SK-N-SH (cell line): ENCODE measurements around the gene MAPKAP1. TPM values are rescaled to one million over a fixed set of nuclear protein-coding genes. Genes with fewer than 3 reads are reported as not detected.

Experiments
- CTCF ChIA-PET: fragments of 300-600, 350-600 bp; formaldehyde crosslinking; extraction: SDS; loops from one replicate; lab custom pipeline; 2021; lab: Yijun Ruan, JAX
- POLR2A ChIA-PET: fragments of 350-600 bp; sonication (Branson Sonifier 250); formaldehyde crosslinking; extraction: SDS; loops from one replicate; lab custom pipeline; 2020; ENCODE audit warnings: antibody characterized with exemption, inconsistent platforms; lab: Yijun Ruan, JAX
- DNase-seq: peaks from one replicate; pipeline ENCODE4 v3.0.0; 2012
- H2AFZ ChIP-seq: fragments of 200-600 bp; sonication (generic); 2 replicates; pipeline ENCODE4 v1.8.1; 2016; ENCODE audit warnings: antibody characterized with exemption, mild to moderate bottlenecking, low read depth
- H3F3A ChIP-seq: fragments of 200-600 bp; sonication (generic); replicated peaks from 2 replicates; pipeline ENCODE3; 2016; ENCODE audit warnings: antibody characterized with exemption, mild to moderate bottlenecking; ENCODE audit not compliant: insufficient read depth
- H3K27ac ChIP-seq, 2 experiments: fragments of 200-500 bp in 1 of 2; fragments of 200-600 bp in 1 of 2; sonication (Bioruptor generic) in 1 of 2; sonication (generic), shearing (Covaris generic) in 1 of 2; 2 replicates each; pipeline versions ENCODE4 v1.5.1 to v1.6.1; 2014 to 2016; ENCODE audit warnings: low read depth in 2 of 2, inconsistent platforms in 1 of 2, low read length in 1 of 2, mild to moderate bottlenecking in 1 of 2, mixed read lengths in 1 of 2
- H3K27me3 ChIP-seq: fragments of 200-600 bp; sonication (generic), shearing (Covaris generic); 2 replicates; pipeline ENCODE4 v1.6.1; 2016; ENCODE audit warnings: mixed run types; ENCODE audit not compliant: insufficient read depth
- H3K36me3 ChIP-seq, 2 experiments: fragments of 200-500 bp in 1 of 2; fragments of 200-600 bp in 1 of 2; sonication (Bioruptor generic) in 1 of 2; sonication (generic) in 1 of 2; replicated peaks in 1 of 2; 2 replicates each; pipeline versions ENCODE3 to v1.5.1; 2014 to 2016; ENCODE audit warnings: low read length in 1 of 2, mild to moderate bottlenecking in 1 of 2; ENCODE audit not compliant: insufficient read depth in 2 of 2, control insufficient read depth in 1 of 2
- H3K4me1 ChIP-seq, 2 experiments: fragments of 200-500 bp in 1 of 2; fragments of 200-600 bp in 1 of 2; sonication (Bioruptor generic) in 1 of 2; sonication (generic), shearing (Covaris generic) in 1 of 2; 2 replicates each; pipeline versions ENCODE4 v1.5.1 to v1.6.1; 2014 to 2016; ENCODE audit warnings: low read depth in 1 of 2, low read length in 1 of 2, mixed run types in 1 of 2; ENCODE audit not compliant: insufficient read depth in 2 of 2, control insufficient read depth in 1 of 2
- H3K4me2 ChIP-seq: fragments of 200-600 bp; sonication (generic), shearing (Covaris generic); 2 replicates; pipeline ENCODE4 v1.6.1; 2017; ENCODE audit warnings: mixed run types
- H3K4me3 ChIP-seq, 2 experiments: fragments of 200-500 bp in 1 of 2; fragments of 200-600 bp in 1 of 2; sonication (Bioruptor generic) in 1 of 2; sonication (generic), shearing (Covaris generic) in 1 of 2; 2 replicates each; pipeline versions ENCODE4 v1.5.1 to v1.8.1; 2014 to 2016; ENCODE audit warnings: low read depth in 2 of 2, inconsistent platforms in 1 of 2, low read length in 1 of 2, mild to moderate bottlenecking in 1 of 2, mixed read lengths in 1 of 2, moderate library complexity in 1 of 2
- H3K79me2 ChIP-seq: fragments of 200-600 bp; sonication (generic); 2 replicates; pipeline ENCODE4 v1.8.1; 2017; ENCODE audit warnings: mild to moderate bottlenecking; ENCODE audit not compliant: insufficient read depth
- H3K9ac ChIP-seq: fragments of 200-600 bp; sonication (generic); 2 replicates; pipeline ENCODE4 v1.6.1; 2017; ENCODE audit warnings: mixed run types
- H3K9me2 ChIP-seq: fragments of 200-600 bp; sonication (generic); 2 replicates; pipeline ENCODE4 v1.6.1; 2017; ENCODE audit warnings: mixed run types
- H3K9me3 ChIP-seq: fragments of 200-600 bp; sonication (generic); 2 replicates; pipeline ENCODE4 v1.6.1; 2017; ENCODE audit warnings: mixed run types, mild to moderate bottlenecking, moderate library complexity
- H4K20me1 ChIP-seq: fragments of 200-600 bp; sonication (generic); 2 replicates; pipeline ENCODE4 v1.6.1; 2017; ENCODE audit warnings: mild to moderate bottlenecking, mixed run types; ENCODE audit not compliant: insufficient read depth
- CHD2 ChIP-seq: fragments of 150-350 bp; IDR thresholded peaks from 2 replicates; pipeline ENCODE4 v1.6.1; 2018; ENCODE audit warnings: low read length; ENCODE audit not compliant: partially characterized antibody
- EZH2phosphoT487 ChIP-seq: fragments of 200-600 bp; sonication (generic); IDR thresholded peaks from 2 replicates; pipeline ENCODE4 v1.6.1; 2017; ENCODE audit warnings: low read depth, mixed run types, mild to moderate bottlenecking, antibody characterized with exemption, moderate library complexity, borderline replicate concordance
- FOSL2 ChIP-seq: IDR thresholded peaks from 2 replicates; pipeline ENCODE4 v1.4.0; 2012; ENCODE audit warnings: low read depth, mild to moderate bottlenecking, moderate library complexity, borderline replicate concordance
- NFIC ChIP-seq: IDR thresholded peaks from 2 replicates; pipeline ENCODE4 v1.4.0; 2012; ENCODE audit warnings: borderline replicate concordance
- NRF1 ChIP-seq: IDR thresholded peaks from 2 replicates; pipeline ENCODE4 v1.6.1; 2012; ENCODE audit warnings: low read depth, mild to moderate bottlenecking, low read length
- RAD21 ChIP-seq: IDR thresholded peaks from 2 replicates; pipeline ENCODE4 v1.6.1; 2012; ENCODE audit warnings: mild to moderate bottlenecking, low read length
- SIN3A ChIP-seq: IDR thresholded peaks from 2 replicates; pipeline ENCODE4 v1.6.1; 2012; ENCODE audit warnings: low read depth, mild to moderate bottlenecking, low read length, moderate library complexity, borderline replicate concordance
- TAF1 ChIP-seq: IDR thresholded peaks from 2 replicates; pipeline ENCODE4 v1.6.1; 2012; ENCODE audit warnings: low read depth, mild to moderate bottlenecking, low read length, moderate library complexity, borderline replicate concordance
- TEAD4 ChIP-seq: IDR thresholded peaks from 2 replicates; pipeline ENCODE4 v1.4.0; 2012; ENCODE audit warnings: mild to moderate bottlenecking, borderline replicate concordance; ENCODE audit not compliant: insufficient read depth
- YY1 ChIP-seq: IDR thresholded peaks from 2 replicates; pipeline ENCODE4 v1.4.0; 2012; ENCODE audit warnings: low read depth, mild to moderate bottlenecking
- WGBS: methylation state at CpG from one replicate; pipeline ENCODE4 v1.1.6; 2017; ENCODE audit warnings: low lambda C conversion rate; 5-methylcytosine and 5-hydroxymethylcytosine counted together
- polyA plus RNA-seq, 3 experiments: library from polyadenylated mRNA; depleted of rRNA; stranded (reverse); fragments of >200 nt; gene quantifications; 2 replicates each; pipeline ENCODE4 v1.2.3, GENCODE V29; 2012
- TF ChIP-seq, protein P1 (sequence below): fragments of 150-350 bp; IDR thresholded peaks from 2 replicates; pipeline ENCODE4 v1.6.1; 2016; ENCODE audit warnings: mild to moderate bottlenecking, low read depth, low read length
- TF ChIP-seq, protein P2 (sequence below): IDR thresholded peaks from 2 replicates; pipeline ENCODE4 v1.6.1; 2012; ENCODE audit warnings: mild to moderate bottlenecking, low read depth, low read length, moderate library complexity
- TF ChIP-seq, protein P3 (sequence below): IDR thresholded peaks from 2 replicates; pipeline ENCODE4; 2012
- TF ChIP-seq, protein P4 (sequence below): IDR thresholded peaks from 2 replicates; pipeline ENCODE4 v1.4.0; 2012; ENCODE audit warnings: low read depth, borderline replicate concordance

The MAPKAP1 gene
- polyA plus RNA-seq, 1 of the 3 experiments (the other 2 are of a cell fraction): 117 TPM

DNA sequence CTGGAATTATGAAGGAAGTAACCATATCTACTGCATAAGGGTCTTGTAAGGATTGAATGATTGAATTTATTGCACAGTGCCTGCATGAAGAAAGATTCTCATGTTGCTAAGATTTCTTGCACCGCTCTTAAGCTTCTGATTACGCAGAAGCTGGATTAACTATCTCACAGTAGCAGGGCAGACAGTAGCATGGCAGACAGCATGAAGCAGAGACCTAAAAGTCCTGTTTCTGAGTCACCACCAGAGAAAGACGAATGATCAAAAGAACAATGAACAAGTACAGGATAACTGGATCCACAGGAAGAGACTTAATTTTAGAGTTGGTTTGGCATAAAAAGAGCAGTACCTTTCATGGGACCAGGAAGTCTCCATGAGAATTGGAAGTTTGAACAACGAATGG, 142.4 kb downstream of the MAPKAP1 start:
- H3K4me2 ChIP-seq: no peak overlapping the region
- peaks cover 10 to 11% of the 10 kb centered on the region in 2 experiments; a peak in 3 of 4 replicates for H3K4me1 ChIP-seq
- H2AFZ ChIP-seq: no peak overlapping the region
- 69% methylated on average over 4 of the region's 4 CpGs for WGBS
- ChIA-PET POLR2A (no interaction called here), CTCF (interaction anchor here (1.0 kb wide), 1 partner anchor 157 kb away, joined by 3 read pairs; no protein-coding TSS in a partner anchor)
- peaks cover 5% of the 10 kb centered on the region for H3F3A ChIP-seq
- peaks cover 35% of the 10 kb centered on the region for H3K79me2 ChIP-seq
- TF ChIP-seq, protein P1, sequence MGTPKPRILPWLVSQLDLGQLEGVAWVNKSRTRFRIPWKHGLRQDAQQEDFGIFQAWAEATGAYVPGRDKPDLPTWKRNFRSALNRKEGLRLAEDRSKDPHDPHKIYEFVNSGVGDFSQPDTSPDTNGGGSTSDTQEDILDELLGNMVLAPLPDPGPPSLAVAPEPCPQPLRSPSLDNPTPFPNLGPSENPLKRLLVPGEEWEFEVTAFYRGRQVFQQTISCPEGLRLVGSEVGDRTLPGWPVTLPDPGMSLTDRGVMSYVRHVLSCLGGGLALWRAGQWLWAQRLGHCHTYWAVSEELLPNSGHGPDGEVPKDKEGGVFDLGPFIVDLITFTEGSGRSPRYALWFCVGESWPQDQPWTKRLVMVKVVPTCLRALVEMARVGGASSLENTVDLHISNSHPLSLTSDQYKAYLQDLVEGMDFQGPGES: no peak
- TF ChIP-seq YY1 (no peak), FOSL2 (peak; percentile 16; the same call in 1 of the 2 replicates), CHD2 (no peak), TEAD4 (no peak), NFIC (no peak), NRF1 (no peak), RAD21 (no peak), EZH2phosphoT487 (no peak), TAF1 (no peak), SIN3A (no peak)
- TF ChIP-seq, protein P2, sequence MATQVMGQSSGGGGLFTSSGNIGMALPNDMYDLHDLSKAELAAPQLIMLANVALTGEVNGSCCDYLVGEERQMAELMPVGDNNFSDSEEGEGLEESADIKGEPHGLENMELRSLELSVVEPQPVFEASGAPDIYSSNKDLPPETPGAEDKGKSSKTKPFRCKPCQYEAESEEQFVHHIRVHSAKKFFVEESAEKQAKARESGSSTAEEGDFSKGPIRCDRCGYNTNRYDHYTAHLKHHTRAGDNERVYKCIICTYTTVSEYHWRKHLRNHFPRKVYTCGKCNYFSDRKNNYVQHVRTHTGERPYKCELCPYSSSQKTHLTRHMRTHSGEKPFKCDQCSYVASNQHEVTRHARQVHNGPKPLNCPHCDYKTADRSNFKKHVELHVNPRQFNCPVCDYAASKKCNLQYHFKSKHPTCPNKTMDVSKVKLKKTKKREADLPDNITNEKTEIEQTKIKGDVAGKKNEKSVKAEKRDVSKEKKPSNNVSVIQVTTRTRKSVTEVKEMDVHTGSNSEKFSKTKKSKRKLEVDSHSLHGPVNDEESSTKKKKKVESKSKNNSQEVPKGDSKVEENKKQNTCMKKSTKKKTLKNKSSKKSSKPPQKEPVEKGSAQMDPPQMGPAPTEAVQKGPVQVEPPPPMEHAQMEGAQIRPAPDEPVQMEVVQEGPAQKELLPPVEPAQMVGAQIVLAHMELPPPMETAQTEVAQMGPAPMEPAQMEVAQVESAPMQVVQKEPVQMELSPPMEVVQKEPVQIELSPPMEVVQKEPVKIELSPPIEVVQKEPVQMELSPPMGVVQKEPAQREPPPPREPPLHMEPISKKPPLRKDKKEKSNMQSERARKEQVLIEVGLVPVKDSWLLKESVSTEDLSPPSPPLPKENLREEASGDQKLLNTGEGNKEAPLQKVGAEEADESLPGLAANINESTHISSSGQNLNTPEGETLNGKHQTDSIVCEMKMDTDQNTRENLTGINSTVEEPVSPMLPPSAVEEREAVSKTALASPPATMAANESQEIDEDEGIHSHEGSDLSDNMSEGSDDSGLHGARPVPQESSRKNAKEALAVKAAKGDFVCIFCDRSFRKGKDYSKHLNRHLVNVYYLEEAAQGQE: no peak
- TF ChIP-seq, protein P3, sequence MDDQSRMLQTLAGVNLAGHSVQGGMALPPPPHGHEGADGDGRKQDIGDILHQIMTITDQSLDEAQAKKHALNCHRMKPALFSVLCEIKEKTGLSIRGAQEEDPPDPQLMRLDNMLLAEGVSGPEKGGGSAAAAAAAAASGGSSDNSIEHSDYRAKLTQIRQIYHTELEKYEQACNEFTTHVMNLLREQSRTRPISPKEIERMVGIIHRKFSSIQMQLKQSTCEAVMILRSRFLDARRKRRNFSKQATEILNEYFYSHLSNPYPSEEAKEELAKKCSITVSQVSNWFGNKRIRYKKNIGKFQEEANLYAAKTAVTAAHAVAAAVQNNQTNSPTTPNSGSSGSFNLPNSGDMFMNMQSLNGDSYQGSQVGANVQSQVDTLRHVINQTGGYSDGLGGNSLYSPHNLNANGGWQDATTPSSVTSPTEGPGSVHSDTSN: 0 out of 2 replicates have a peak, but pooled peaks have one; percentile 20
- TF ChIP-seq, protein P4, sequence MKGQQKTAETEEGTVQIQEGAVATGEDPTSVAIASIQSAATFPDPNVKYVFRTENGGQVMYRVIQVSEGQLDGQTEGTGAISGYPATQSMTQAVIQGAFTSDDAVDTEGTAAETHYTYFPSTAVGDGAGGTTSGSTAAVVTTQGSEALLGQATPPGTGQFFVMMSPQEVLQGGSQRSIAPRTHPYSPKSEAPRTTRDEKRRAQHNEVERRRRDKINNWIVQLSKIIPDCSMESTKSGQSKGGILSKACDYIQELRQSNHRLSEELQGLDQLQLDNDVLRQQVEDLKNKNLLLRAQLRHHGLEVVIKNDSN: no peak
- H4K20me1 ChIP-seq: no peaks in the 10 kb centered on the region
- H3K4me3 ChIP-seq: no peak overlapping the region
- no peaks in the 10 kb centered on the region for H3K9me2 ChIP-seq
- H3K27ac ChIP-seq: no peak overlapping the region
- H3K9me3 ChIP-seq: no peaks in the 10 kb centered on the region
- H3K36me3 ChIP-seq: peaks cover 0 to 9% of the 10 kb centered on the region in 2 experiments
- H3K9ac ChIP-seq: no peak overlapping the region
- DNase-seq: no peak
- H3K27me3 ChIP-seq: no peaks in the 10 kb centered on the region
